Fibroblast of villous mesenchyme (primary cell): ENCODE measurements around the gene PRDM16. TPM values are rescaled to one million over a fixed set of nuclear protein-coding genes. Genes with fewer than 3 reads are reported as not detected.
A peak's percentile ranks its signal among the peaks of the same experiment; 100 is the strongest.

Experiments
- DNase-seq: peaks from one replicate; pipeline ENCODE4 v3.0.0-alpha.2; 2010; ENCODE audit warnings: low read depth
- H3K4me3 ChIP-seq: 2 replicates; pipeline ENCODE4 v1.5.1; 2011; ENCODE audit warnings: low read depth, mild to moderate bottlenecking, low read length
- total RNA-seq: library from RNA; depleted of rRNA; stranded (reverse); fragments of >200 nt; gene quantifications from 2 replicates; pipeline ENCODE4 v1.2.3, GENCODE V29; 2012
- TF ChIP-seq, protein P1 (sequence below): IDR thresholded peaks from 2 replicates; pipeline ENCODE4 v1.5.1; 2012; ENCODE audit warnings: low read depth, mild to moderate bottlenecking, low read length; ENCODE audit not compliant: insufficient read depth

PRDM16 gene
- total RNA-seq, 1 donor, result 1.7 TPM

DNA sequence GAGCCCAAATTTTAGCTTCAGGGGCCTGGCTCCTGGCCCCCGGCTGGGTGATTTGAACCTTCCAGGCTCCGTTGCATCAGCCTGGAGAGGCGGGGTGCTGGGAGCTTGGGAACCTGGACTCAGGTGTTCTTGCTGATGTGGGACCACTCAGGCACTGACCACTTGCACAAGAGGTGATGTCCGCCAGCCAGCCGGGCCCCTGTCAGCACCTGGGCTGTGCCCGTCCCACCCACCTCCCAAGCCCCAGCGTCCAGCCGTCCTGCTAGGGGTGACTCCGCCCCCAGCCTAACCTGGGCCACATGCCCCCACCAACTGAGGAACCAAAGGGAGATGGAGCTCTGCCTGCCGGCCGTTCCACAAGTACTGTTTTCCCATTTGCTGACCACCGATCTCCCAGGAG is 338.0 kb downstream of the PRDM16 start:
- no peak overlapping the region for H3K4me3 ChIP-seq
- TF ChIP-seq, protein P1, sequence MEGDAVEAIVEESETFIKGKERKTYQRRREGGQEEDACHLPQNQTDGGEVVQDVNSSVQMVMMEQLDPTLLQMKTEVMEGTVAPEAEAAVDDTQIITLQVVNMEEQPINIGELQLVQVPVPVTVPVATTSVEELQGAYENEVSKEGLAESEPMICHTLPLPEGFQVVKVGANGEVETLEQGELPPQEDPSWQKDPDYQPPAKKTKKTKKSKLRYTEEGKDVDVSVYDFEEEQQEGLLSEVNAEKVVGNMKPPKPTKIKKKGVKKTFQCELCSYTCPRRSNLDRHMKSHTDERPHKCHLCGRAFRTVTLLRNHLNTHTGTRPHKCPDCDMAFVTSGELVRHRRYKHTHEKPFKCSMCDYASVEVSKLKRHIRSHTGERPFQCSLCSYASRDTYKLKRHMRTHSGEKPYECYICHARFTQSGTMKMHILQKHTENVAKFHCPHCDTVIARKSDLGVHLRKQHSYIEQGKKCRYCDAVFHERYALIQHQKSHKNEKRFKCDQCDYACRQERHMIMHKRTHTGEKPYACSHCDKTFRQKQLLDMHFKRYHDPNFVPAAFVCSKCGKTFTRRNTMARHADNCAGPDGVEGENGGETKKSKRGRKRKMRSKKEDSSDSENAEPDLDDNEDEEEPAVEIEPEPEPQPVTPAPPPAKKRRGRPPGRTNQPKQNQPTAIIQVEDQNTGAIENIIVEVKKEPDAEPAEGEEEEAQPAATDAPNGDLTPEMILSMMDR, result no peak
- no peak for DNase-seq

DNA sequence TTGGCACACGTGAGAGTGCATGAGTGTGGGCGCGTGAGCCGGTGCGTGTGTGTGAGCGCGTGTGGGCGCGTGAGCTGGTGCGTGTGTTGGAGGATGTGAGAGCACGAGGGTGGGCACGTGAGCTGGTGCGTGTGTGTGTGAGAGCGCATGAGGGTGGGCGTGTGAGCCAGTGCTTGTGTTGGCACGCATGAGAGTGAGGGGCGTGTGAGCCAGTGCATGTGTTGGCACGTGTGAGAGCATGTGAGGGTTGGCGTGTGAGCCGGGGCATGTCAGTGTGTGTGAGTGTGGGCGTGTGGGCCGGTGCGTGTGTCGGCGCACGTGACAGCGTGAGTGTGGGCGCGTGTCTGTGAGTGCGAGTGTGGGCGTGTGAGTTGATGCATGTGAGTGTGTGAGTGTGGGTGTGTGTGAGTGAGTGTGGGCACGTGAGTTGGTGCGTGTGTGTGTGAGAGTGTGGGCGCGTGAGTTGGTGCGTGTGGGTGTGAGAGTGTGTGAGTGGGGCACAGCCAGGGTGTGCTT is 339.8 kb downstream of the PRDM16 start:
- no peak for DNase-seq
- TF ChIP-seq, protein P1, result no peak
- no peak overlapping the region for H3K4me3 ChIP-seq

DNA sequence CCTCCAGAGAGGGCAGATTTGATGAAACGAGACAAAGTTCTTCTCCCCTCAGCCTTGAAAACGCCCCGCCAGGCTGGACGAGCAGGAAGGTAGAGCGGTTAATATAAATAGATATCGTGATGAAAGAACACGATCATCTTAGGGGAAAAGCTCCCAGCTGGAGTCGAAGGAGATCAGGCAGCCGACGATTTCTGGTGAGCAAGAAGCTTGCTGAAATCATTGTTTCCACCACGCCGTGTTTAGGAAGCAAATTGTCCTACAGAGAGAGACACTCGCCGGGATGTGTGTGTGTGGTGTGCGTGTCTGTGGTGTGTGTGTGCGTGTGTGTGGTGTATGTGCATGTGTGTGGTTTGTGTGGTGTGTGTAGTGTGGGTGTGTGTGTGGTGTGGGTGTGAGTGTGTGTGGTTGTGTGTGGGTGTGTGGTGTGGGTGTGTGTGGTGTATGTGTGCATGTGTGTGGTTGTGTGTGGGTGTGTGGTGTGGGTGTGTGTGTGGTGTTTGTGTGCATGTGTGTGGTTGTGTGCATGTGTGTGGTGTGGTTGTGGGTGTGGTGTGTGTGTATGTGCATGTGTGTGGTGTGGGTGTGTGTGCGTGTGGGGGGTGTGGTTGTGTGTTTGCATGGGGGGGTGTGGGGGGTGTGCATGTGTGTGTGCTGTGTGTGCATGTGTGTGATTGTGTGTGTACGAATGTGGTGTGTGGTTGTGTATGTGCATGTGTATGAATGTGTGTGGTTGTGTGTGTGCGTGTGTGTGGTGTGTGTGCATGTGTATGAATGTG is 340.6 kb downstream of the PRDM16 start:
- H3K4me3 ChIP-seq, result no peak overlapping the region
- TF ChIP-seq, protein P1, result no peak
- DNase-seq, result no peak

DNA sequence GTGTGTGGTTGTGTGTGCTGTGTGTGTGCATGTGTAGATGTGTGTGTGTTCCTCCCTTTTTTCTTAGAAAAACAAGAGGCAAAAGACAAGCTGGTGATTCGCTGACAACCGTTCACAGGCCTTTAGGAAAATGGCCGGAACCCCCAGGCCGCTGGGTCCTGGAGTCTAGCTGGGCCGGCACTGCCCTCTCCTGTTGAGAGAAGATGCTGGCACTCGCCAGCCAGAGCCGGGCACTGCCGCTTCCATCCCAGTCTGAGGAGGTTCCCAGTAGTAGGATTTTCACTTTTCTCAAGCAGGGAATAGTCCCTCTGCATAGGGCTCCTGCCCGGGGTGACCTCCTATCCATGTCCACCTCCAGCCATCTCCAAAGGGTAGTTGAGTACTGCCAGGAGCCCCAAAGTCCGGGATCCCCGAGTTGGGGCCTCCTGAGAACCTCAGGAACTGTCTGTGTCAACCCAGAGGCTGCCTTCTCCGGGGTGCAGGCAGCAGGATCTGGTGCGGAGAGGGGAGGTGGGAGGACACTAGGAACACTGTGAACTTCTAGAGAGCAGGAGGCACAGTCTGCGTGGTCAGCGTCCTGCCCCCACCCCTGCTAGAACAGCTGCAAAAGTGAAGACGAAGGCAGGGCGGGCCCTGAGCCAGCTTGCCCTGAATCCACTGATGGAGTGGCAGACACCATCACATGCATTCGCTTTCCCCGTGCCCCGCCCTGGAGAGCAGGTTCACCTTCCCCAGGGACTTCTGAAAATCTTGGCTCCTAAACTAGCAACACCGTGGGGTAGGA is 341.3 kb downstream of the PRDM16 start:
- H3K4me3 ChIP-seq, result no peak overlapping the region
- TF ChIP-seq, protein P1, result peak; percentile 24
- peak; percentile 9 for DNase-seq

DNA sequence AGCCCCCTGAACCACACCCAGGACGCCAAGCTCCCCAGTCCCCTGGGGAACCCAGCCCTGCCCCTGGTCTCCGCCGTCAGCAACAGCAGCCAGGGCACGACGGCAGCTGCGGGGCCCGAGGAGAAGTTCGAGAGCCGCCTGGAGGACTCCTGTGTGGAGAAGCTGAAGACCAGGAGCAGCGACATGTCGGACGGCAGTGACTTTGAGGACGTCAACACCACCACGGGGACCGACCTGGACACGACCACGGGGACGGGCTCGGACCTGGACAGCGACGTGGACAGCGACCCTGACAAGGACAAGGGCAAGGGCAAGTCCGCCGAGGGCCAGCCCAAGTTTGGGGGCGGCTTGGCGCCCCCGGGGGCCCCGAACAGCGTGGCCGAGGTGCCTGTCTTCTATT is 342.8 kb downstream of the PRDM16 start:
- H3K4me3 ChIP-seq, result no peak overlapping the region
- TF ChIP-seq, protein P1, result no peak
- DNase-seq, result no peak

DNA sequence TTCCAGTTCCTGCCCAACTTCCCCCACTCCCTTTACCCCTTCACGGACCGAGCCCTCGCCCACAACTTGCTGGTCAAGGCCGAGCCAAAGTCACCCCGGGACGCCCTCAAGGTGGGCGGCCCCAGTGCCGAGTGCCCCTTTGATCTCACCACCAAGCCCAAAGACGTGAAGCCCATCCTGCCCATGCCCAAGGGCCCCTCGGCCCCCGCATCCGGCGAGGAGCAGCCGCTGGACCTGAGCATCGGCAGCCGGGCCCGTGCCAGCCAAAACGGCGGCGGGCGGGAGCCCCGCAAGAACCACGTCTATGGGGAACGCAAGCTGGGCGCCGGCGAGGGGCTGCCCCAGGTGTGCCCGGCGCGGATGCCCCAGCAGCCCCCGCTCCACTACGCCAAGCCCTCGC is 343.4 kb downstream of the PRDM16 start:
- TF ChIP-seq, protein P1, result no peak
- H3K4me3 ChIP-seq, result no peak overlapping the region
- no peak for DNase-seq
